HG03558 (cell line): ENCODE results near the gene APOM.

Experiments used
- ATAC-seq: cut with Tn5 transposase; IDR thresholded peaks from one replicate; pipeline ENCODE4 v1.9.1; 2021; ENCODE audit warnings: moderate number of reproducible peaks; ENCODE audit not compliant: unreplicated experiment; ENCODE audit errors: extremely low read depth

Gene APOM

GRCh38 chr6:31676322-31676903 is 20.7 kb downstream of the APOM start:
- no peak for ATAC-seq

- no peak for ATAC-seq
Measured at GRCh38 chr6:31676904-31677303, 21.2 kb downstream of the APOM start.

- ATAC-seq, result no peak
Measured at GRCh38 chr6:31677955-31678354, 22.3 kb downstream of the APOM start.

GRCh38 chr6:31680226-31681134 is 24.8 kb downstream of the APOM start, which contains the start of gene LY6G5C:
LY6G5C (minus strand) TSS chr6:31681067; CDS start chr6:31680373, 694 bp downstream.
- no peak for ATAC-seq

GRCh38 chr6:31681135-31681671 is 25.5 kb downstream of the APOM start:
- ATAC-seq, result no peak

GRCh38 chr6:31683591-31683990 is 27.9 kb downstream of the APOM start:
- ATAC-seq, result no peak

- no peak for ATAC-seq
Measured at GRCh38 chr6:31686483-31686882, 30.8 kb downstream of the APOM start.

- ATAC-seq, result no peak
Measured at GRCh38 chr6:31687321-31687720, 31.6 kb downstream of the APOM start.

- no peak for ATAC-seq
Measured at GRCh38 chr6:31687860-31688693, 32.4 kb downstream of the APOM start.

- no peak for ATAC-seq
Measured at GRCh38 chr6:31689249-31690110, 33.8 kb downstream of the APOM start.

- no peak for ATAC-seq
Measured at GRCh38 chr6:31690231-31691077, 34.8 kb downstream of the APOM start.

GRCh38 chr6:31691078-31691463 is 35.4 kb downstream of the APOM start:
- no peak for ATAC-seq

GRCh38 chr6:31691564-31692108 is 35.9 kb downstream of the APOM start:
- no peak for ATAC-seq

GRCh38 chr6:31692353-31692752 is 36.7 kb downstream of the APOM start:
- ATAC-seq, result no peak

- no peak for ATAC-seq
Measured at GRCh38 chr6:31692886-31693285, 37.2 kb downstream of the APOM start.

- ATAC-seq, result no peak
Measured at GRCh38 chr6:31693535-31693934, 37.8 kb downstream of the APOM start.

GRCh38 chr6:31697555-31697954 is 41.9 kb downstream of the APOM start:
- no peak for ATAC-seq

GRCh38 chr6:31700740-31701401 is 45.2 kb downstream of the APOM start:
- no peak for ATAC-seq
